ENCODE results near the gene C2CD2L. TPM values are rescaled to one million over a fixed set of nuclear protein-coding genes. Genes with fewer than 3 reads are reported as not detected.

Gene C2CD2L
- total RNA-seq, 1 experiment from 2014 or later, result 6.4 TPM

DNA sequence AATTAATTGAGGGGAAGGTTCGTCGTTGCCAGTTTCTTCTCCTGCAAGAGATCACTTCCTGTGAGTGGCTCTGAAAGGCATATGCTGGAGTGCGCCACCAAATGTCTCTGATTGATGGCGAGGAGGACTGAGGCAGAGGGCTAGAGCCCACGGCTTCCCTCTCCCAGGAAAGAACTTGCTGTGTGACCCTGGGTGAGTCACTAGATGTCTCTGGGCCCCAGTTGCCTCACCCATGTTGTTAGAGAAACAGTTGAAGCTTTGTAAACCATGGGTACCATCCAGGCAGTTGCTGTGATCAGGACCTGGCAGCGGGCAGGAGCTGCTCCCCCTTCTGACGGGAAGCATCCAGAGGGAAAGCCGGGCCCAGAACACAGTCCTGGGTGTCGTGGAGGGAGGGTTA lies 44.9 kb downstream of the C2CD2L start:
- H3K4me1 Mint-ChIP-seq, result peaks cover 23% of the 10 kb centered on the region
- H3K36me3 Mint-ChIP-seq, result no peaks in the 10 kb centered on the region
- TF ChIP-seq, protein P1, sequence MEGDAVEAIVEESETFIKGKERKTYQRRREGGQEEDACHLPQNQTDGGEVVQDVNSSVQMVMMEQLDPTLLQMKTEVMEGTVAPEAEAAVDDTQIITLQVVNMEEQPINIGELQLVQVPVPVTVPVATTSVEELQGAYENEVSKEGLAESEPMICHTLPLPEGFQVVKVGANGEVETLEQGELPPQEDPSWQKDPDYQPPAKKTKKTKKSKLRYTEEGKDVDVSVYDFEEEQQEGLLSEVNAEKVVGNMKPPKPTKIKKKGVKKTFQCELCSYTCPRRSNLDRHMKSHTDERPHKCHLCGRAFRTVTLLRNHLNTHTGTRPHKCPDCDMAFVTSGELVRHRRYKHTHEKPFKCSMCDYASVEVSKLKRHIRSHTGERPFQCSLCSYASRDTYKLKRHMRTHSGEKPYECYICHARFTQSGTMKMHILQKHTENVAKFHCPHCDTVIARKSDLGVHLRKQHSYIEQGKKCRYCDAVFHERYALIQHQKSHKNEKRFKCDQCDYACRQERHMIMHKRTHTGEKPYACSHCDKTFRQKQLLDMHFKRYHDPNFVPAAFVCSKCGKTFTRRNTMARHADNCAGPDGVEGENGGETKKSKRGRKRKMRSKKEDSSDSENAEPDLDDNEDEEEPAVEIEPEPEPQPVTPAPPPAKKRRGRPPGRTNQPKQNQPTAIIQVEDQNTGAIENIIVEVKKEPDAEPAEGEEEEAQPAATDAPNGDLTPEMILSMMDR (IDR thresholded peaks at IDR 0.05), result no peak
- TF ChIP-seq ZNF232 (CRISPR knock-in tag; IDR thresholded peaks at IDR 0.05) (no peak), OVOL2 (CRISPR knock-in tag; IDR thresholded peaks at IDR 0.05; ENCODE audit: borderline replicate concordance) (no peak)
- no peak overlapping the region for H3K4me3 Mint-ChIP-seq
- no peak overlapping the region for H3K27ac Mint-ChIP-seq
- peaks cover 51% of the 10 kb centered on the region for H3K27me3 Mint-ChIP-seq (ENCODE audit: low read depth)
- CTCF ChIA-PET, result interaction anchor here (0.7 to 5.1 kb wide), 5 partner anchors 14 to 54 kb away, joined by 3 to 38 read pairs (median 4); partner anchors contain the start of genes CBL and NLRX1
- no peaks in the 10 kb centered on the region for H3K9me3 Mint-ChIP-seq
- DNase-seq (ENCODE audit: low spot score), result no peak
- no peak for ATAC-seq
- POLR2A ChIA-PET, result interaction anchor here (0.5 to 1.3 kb wide), 2 partner anchors 17 to 33 kb away, joined by 3 read pairs; no protein-coding TSS in a partner anchor

DNA sequence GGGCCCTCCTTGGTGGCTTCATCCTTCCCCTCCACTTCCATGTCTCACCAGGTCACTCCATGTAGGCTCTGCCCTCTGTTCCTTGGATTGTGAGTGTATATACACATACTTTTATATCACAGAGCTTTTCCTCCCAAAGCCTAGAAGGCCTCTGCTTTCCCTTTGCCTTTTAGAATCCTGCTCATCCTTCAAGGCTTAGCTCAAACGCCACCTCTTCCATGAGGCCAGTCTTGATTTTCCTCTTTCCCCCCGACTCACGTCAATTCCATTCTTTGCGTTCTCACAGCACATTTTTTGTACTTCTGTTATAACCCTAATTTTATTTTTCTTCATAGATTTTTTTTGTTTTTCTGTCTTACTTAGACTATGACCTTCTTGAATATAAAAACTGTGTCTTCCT lies 45.5 kb downstream of the C2CD2L start:
- Mint-ChIP-seq H3K4me1 (peaks cover 18% of the 10 kb centered on the region), H3K27ac (no peak overlapping the region), H3K4me3 (no peak overlapping the region), H3K9me3 (no peaks in the 10 kb centered on the region), H3K27me3 (ENCODE audit: low read depth) (peaks cover 45% of the 10 kb centered on the region), H3K36me3 (no peaks in the 10 kb centered on the region)
- TF ChIP-seq FOXP1 (CRISPR knock-in tag; IDR thresholded peaks at IDR 0.05; ENCODE audit: borderline replicate concordance) (no peak), ATF1 (CRISPR knock-in tag; IDR thresholded peaks at IDR 0.05) (no peak), ZNF232 (CRISPR knock-in tag; IDR thresholded peaks at IDR 0.05) (no peak), ZNF671 (CRISPR knock-in tag; IDR thresholded peaks at IDR 0.05) (no peak)
- ATAC-seq (no peak), DNase-seq (ENCODE audit: low spot score) (no peak)
- ChIA-PET POLR2A (interaction anchor here (1.3 kb wide), 1 partner anchor 17 kb away, joined by 3 read pairs; no protein-coding TSS in a partner anchor), CTCF (interaction anchor here (0.6 to 5.1 kb wide), 8 partner anchors 11 to 518 kb away, joined by 3 to 38 read pairs (median 5); partner anchors contain the start of gene NLRX1)

DNA sequence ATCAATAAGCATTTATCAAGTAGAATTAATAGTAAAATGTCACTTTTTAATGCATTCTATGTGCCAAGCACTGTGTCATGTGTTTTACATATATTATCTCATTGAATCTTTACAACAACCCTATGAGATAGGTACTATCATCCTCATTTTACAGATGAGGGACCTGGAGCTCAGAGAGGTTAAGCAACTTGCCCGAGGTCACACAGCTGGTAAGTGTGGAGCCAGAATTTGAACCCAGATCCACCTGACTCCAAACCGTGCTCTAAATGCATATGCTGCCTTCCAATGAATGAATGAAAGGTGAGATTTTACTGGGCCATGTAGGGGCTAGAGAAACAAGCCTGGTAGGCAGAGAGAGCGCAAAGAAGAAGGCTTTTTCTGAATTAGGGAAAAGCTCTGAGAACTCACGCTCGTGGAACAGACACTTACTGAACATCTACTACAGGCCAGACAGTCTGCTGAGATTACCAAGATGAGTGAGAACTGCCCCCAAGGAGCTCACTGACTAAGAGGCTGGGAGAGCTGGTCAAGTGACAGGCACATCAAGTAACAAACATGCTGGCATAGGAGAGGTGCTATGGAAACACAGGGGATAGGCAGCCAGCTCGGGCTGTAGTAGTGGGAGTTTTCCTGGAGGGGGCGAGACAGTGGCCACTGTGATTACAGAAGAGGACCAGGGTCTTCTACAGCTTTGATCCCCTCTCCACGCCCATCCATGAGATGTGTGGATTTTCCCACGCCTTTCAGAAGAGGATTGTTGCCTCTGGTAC lies 46.1 kb downstream of the C2CD2L start:
- H3K36me3 Mint-ChIP-seq, result no peaks in the 10 kb centered on the region

More for the DNA sequence above, 46.1 kb downstream of the C2CD2L start:
- Mint-ChIP-seq H3K27me3 (ENCODE audit: low read depth) (peaks cover 39% of the 10 kb centered on the region), H3K4me1 (peaks cover 12% of the 10 kb centered on the region), H3K9me3 (no peaks in the 10 kb centered on the region), H3K4me3 (no peak overlapping the region), H3K27ac (no peak overlapping the region)
- DNase-seq (ENCODE audit: low spot score) (peak; percentile 46), ATAC-seq (peak; percentile 45)
- no peak for TF ChIP-seq ETV6 (CRISPR knock-in tag; IDR thresholded peaks at IDR 0.05)
- no peak for TF ChIP-seq JAZF1 (CRISPR knock-in tag; IDR thresholded peaks at IDR 0.05)
- TF ChIP-seq, protein P1 (IDR thresholded peaks at IDR 0.05), result no peak
- TF ChIP-seq NR2C2 (CRISPR knock-in tag; IDR thresholded peaks at IDR 0.05), result no peak
- TF ChIP-seq, protein P2, sequence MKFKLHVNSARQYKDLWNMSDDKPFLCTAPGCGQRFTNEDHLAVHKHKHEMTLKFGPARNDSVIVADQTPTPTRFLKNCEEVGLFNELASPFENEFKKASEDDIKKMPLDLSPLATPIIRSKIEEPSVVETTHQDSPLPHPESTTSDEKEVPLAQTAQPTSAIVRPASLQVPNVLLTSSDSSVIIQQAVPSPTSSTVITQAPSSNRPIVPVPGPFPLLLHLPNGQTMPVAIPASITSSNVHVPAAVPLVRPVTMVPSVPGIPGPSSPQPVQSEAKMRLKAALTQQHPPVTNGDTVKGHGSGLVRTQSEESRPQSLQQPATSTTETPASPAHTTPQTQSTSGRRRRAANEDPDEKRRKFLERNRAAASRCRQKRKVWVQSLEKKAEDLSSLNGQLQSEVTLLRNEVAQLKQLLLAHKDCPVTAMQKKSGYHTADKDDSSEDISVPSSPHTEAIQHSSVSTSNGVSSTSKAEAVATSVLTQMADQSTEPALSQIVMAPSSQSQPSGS (CRISPR knock-in tag; IDR thresholded peaks at IDR 0.05; ENCODE audit: borderline replicate concordance, low read depth), result no peak
- no peak for TF ChIP-seq ZNF138 (CRISPR knock-in tag; conservative IDR thresholded peaks at IDR 0.05)
- TF ChIP-seq, protein P3, sequence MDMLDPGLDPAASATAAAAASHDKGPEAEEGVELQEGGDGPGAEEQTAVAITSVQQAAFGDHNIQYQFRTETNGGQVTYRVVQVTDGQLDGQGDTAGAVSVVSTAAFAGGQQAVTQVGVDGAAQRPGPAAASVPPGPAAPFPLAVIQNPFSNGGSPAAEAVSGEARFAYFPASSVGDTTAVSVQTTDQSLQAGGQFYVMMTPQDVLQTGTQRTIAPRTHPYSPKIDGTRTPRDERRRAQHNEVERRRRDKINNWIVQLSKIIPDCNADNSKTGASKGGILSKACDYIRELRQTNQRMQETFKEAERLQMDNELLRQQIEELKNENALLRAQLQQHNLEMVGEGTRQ (CRISPR knock-in tag; IDR thresholded peaks at IDR 0.05), result no peak
- ChIA-PET POLR2A (interaction anchor here (0.8 to 1.3 kb wide), 2 partner anchors 16 to 492 kb away, joined by 3 read pairs; no protein-coding TSS in a partner anchor), CTCF (interaction anchor here (0.6 to 5.1 kb wide), 20 partner anchors 9 to 519 kb away, joined by 3 to 38 read pairs (median 4); partner anchors contain the start of genes C2CD2L, NLRX1 and RNF26)
